Dermis microvascular lymphatic vessel endothelial cell (primary cell): ENCODE results near the gene WDR37. TPM values are rescaled to one million over a fixed set of nuclear protein-coding genes. Genes with fewer than 3 reads are reported as not detected.

Source experiments
- DNase-seq, 2 donors: peaks; one replicate each; pipeline versions ENCODE4 v3.0.0 to v3.0.0-alpha.2; 2010; ENCODE audit warnings: low read depth in 2 of 2
- total RNA-seq: library from RNA; depleted of rRNA; stranded (reverse); fragments of >200 nt; gene quantifications from 2 replicates; pipeline ENCODE4 v1.2.1, GENCODE V29; 2014

Gene WDR37
- total RNA-seq, 1 donor from 2014 or later, result 13.0 TPM

DNA sequence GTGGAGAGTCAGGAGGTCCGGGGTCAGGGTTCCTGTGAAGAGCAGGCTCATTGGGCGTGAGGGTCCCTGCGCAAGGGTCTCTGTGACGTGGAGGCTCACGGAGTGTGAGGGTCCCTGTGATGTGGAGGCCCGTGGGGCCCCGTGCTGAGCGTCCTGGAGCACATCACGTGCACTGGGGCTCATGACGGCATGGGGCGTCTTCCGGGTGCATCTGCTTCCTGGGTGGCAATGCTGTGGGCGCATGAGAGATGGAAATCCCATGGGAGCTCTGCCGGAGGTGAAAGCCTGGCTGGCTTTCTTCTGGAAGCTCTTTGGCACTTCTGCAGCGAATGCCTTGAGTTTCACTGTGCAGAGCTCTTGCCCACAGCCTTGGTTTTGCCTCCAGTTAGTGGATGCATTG lies 71.4 kb downstream of the WDR37 start:
- no peak for DNase-seq

DNA sequence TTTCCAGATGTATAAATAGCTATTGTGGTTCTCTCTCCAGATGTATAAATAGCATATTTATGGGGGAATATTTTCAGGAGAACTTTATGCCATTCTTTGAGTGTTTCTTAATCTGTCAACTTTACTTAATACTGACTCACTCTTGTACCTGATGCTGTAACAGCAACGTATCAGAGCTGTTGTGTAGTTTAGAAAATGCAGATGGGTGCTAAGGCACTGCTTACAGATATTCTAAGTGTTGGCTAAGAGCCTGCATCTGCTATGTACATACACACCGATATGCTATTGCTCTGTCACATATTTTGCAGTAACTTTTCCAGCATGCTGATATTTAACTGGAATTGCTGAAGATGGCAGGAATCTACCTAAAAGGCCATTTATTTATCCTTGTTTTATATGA lies 71.9 kb downstream of the WDR37 start:
- no peak for DNase-seq

GRCh38 chr10:1128649-1129048 lies 72.5 kb downstream of the WDR37 start:
- no peak for DNase-seq

DNA sequence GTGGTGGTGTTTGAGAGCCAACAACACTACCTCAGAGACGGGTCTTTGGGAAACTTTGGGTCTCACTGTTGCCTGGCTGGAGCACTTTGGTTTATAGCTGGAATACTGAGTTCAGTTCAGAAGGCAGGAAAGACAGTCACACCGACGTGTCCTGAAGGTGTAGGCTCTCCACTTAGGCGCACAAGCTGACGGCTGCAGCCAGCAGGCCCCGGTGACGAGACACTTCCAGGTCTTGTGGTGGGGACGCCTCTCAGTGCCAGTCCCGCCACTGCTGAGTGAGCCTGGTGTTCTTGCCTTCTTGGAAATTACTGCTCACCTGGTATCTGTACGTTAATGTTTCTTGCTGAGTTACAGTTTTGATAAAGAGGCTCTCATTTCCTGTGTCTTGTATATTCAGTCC lies 74.0 kb downstream of the WDR37 start:
- no peak for DNase-seq

DNA sequence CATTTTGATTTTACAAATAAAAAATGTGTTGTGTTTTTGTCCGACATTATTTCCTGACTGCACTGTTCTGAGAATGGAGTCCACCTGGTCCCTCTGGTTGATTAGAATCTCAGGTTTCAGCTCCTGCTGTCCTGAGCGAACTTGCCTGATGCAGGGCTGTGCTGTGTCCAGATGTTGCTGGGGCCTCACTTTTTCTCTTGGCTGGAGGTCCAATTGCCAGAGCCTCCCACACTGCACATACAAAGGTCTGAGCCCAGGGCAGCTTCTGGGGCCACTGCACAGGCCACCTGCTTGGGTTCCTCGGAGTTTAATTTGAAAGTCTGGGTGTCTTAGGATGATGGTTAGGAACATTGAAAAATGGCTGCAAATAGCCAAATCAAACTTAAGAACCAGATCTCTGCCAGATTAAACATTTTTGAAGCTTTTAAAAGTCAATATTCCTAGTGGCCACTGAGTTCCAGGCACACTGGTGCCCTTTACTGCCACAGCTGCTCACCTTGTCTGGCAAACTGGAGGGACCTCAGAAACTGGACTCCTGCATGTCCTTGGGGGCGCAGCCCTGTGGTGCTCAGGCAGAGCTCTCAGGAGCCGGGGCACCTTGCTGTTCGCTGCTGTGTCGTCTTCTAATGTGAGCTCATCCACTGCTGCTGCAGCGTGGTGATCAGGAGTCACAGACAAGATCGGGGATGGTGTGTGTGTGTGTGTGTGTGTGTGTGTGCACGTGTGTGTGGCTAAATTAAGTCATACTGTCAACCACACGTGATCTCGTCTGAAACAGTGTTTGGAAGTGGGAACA lies 75.0 kb downstream of the WDR37 start:
- DNase-seq, result no peak

DNA sequence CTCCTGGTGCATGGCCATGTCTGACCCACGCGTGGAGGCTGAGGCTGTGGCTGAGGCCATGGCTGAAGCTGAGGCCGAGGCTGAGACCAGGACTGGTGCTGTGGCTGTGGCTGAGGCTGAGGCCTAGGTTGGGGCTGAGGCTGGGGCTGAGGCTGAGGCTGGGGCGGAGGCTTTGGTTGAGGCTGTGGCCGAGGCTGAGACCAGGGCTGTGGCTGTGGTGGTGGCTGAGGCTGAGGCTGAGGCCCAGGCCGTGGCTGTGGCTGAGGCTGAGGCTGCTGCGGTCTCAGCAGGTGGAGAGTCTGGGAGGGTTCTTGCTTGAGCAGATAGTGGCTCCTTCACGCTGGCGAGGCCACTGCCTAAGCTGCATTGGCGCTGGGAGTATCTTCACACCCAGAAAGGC lies 76.4 kb downstream of the WDR37 start:
- DNase-seq, result no peak

GRCh38 chr10:1133495-1134045 lies 77.4 kb downstream of the WDR37 start:
- no peak for DNase-seq

- DNase-seq, result no peak
Observed at GRCh38 chr10:1134156-1134555, 78.0 kb downstream of the WDR37 start.

DNA sequence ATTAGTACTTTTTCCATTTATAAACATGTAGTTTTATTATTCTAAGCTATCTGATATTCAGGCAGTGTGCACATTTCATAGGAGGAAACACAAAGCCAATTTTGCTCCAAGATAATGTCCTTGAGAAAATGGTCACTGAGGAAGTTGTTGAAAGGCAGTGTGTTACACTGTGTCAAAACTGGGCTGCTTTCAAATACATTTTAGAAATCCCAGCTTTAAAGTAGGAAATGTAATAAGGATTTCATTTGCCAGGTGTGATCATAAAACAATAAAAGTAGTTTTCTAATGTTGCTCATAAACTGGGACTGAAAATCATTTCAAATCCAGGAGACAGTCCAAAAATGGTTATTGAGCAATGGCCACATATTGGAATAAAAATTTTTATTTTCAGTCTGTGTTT lies 80.1 kb downstream of the WDR37 start:
- DNase-seq, result no peak

DNA sequence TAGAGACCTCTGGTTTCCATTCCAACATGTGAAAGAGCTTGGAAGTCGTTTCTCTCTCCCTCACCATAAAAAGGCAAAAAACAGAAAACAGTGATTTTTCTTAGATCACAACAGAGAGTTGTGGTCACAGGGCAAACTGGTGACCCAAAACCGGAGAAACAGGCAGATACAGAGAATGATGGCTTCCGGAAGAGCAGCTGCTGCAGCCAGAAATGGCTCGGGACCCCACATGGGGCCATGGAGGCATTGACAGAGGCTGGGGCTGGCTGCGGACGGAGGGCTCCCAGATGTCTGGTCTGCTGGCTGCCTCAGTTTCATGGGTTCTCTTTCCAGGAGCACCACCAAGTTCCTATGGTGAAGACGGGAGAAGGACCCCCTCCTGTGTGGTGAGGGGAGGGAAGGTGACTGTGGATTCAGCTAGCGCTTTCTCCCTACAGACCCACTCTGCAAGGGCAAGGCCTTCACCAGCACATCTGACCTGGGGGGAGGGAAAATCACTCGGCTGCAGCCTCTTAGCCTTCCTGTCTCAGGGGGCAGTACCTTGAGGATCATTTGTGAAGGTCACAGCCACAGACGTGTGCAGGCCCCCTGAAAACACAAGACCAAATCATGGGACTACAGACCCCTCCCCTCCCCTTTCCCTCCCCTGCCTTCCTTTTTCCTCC lies 81.4 kb downstream of the WDR37 start:
- no peak for DNase-seq

DNA sequence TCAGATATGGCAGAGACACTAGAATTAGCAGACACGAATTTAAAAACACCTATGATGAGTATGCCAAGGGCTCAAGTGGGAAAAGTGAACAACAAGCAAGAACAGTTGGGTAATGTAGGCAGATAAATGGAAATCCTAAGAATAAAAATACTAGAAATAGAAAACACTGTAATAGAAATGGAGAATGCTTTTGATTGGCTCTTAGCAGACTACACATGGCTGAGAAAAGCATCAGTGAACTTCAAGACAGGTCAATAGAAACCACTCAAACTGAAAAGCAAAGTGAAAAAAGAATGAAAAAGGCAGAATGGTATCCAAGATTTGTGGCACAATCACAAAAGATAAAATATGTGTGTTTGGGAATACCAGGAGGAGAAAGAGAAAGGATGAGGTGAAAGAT lies 82.3 kb downstream of the WDR37 start:
- DNase-seq, result no peak

- DNase-seq, result no peak
Observed at GRCh38 chr10:1141261-1141660, 85.1 kb downstream of the WDR37 start.

- no peak for DNase-seq
Observed at GRCh38 chr10:1141701-1142100, 85.5 kb downstream of the WDR37 start.

DNA sequence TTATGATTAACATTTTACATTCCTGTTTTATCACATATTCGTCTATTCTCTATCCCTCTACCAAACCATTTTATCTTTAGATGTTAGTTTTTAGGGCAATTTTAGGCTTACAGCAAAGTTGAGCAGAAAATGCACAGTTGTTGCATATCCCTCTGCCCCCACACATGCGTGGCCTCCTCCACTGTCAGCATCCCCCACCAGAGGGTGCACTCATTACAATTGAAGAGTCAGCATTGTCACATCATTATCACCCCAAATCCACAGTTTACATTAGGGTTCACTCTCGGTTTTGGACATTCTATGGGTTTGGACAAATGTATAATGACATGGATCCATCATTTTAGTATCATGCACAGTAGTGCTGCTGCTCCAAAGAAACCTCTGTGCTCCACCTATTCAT lies 86.4 kb downstream of the WDR37 start:
- no peak for DNase-seq

DNA sequence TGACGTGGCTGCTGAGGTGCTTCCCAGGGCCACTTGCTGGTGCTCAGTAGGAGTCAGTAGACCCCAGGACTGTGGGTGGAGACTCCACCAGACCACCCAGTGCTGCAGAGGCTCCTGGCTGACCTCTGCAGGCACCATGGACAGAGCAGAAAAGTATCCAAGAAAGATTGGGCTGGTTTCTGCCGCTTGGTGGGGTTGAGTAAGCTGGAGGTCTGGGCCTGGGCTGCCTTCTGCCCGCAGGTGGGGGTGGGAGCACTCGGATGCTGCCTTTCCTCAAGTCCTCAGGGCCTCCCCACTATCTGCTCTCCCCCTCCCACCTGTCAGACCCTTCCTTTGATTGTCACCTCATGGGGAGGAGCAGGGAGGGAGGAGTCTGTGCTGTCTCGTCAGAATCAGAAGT lies 91.6 kb downstream of the WDR37 start:
- no peak for DNase-seq

DNA sequence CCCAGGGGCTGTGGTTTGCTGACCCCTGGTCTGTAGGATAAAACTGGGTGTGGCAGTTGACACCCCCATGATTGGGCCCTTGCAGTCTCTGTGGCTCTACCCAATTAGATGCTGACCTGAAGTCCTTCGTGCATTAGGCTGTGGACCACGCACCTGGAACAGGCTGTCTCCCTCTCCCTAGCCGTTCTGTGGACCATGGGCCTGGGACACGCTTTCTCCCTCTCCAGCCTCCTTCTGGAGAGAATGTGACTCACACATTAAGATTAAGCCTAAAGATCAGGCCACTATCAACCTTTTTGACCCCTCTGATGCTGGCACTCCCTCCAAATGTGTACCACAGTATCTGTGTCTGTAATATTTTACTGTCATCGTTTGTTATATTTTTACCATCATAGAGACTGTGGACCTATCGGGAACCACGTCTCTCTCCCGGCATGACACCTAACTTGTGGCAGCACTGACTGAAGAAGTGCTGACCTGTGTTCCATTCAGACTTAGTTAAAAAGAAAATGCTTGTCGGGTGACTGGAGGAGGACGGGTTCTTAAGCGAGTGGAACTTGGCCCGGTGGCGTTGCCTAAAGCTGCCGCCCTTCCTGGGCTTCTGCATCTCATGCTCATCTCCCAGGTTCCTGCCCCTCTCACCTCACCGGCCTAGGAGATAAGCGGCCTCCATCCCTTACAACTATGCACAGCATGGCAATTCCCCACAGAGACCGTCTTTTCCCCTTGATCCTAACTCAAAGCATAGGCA lies 92.8 kb downstream of the WDR37 start:
- DNase-seq, result no peak

DNA sequence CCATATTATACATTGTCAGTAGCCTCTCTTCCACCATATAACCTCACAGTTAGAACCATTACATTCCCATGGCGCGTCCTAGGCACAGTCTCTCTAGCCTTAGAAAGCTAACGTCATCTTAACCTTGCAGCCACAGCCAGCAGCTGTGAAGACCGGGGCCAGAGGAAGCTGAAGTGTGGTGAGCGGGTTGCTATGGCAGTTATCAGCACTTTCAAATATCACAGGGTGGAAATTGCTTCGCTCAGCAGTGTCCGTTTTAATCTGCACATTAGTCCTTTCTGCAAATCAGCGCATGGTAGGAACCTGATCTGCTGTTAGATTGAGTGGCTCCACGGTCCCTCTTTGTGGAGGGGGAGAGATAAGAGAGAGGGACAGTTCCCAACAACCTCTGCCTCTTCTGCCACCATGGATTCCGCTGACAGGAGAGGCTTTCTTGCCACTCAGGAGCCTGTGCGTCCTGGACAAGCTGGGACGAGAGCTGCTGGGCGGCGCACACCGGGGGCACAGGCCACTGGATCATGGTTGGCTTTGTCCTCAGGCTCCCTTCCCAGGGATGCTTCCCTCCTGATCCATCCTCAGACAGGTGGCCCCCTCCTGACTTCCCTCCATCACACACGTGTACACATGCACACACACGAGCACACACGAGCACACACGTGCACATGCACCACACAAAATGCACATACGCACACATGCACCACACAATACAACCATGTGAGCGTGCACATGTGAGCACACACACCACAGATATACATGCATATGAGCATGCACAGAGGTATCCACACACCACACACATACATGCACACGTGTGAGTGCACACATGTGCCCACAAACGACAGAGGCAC lies 93.8 kb downstream of the WDR37 start:
- peak; percentile 10 to 47 for DNase-seq

DNA sequence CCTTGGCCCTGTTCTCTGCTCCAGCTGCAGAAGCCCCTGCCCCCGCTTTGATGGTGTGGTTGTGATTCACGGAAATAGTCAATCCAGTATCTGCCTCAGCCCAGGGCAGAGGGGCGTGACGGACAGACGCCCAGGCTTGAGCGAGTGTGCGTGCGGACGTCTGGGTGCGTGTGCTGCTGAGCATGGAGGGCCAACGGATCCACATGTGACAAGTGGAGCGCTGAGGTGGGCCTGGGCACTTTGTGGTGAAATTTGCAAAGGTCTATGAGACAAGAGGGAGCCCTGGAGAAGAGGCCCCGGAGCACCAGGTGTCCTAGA lies 94.4 kb downstream of the WDR37 start:
- DNase-seq, result no peak

- DNase-seq, result no peak
Observed at GRCh38 chr10:1151076-1152033, 95.2 kb downstream of the WDR37 start.
